SK-N-MC (cell line): ENCODE data around the gene GPR158.

Source experiments
- EZH2 ChIP-seq: fragments of 200-600 bp; sonication (generic); IDR thresholded peaks from one replicate; pipeline ENCODE4 v1.6.1; 2017; ENCODE audit warnings: antibody characterized with exemption
- FOXP2 ChIP-seq: optimal IDR thresholded peaks from 2 replicates; pipeline ENCODE3; 2011; ENCODE audit warnings: mild to moderate bottlenecking, moderate library complexity; ENCODE audit not compliant: insufficient read depth; ENCODE audit errors: extremely low read length, control extremely low read depth
- POLR2AphosphoS5 ChIP-seq: IDR thresholded peaks from 2 replicates; pipeline ENCODE4 v1.6.1; 2012; ENCODE audit warnings: mild to moderate bottlenecking, low read depth, low read length, borderline replicate concordance

- TF ChIP-seq POLR2AphosphoS5 (no peak), EZH2 (no peak), FOXP2 (no peak)
Observed at GRCh38 chr10:25481467-25481866, 306.7 kb downstream of the GPR158 start.
